GM18873 (cell line): ENCODE results near the gene COL18A1.

Experiments used
- ATAC-seq: cut with Tn5 transposase; IDR thresholded peaks from one replicate; pipeline ENCODE4 v1.9.1; 2021; ENCODE audit warnings: mild to moderate bottlenecking, moderate library complexity, moderate number of reproducible peaks; ENCODE audit not compliant: unreplicated experiment, low FRiP score

Gene COL18A1

GRCh38 chr21:45381865-45382696 lies 22.9 kb upstream of the COL18A1 start:
- no peak for ATAC-seq

GRCh38 chr21:45382697-45382997 lies 22.3 kb upstream of the COL18A1 start:
- ATAC-seq, result no peak

GRCh38 chr21:45383111-45383614 lies 21.8 kb upstream of the COL18A1 start:
- no peak for ATAC-seq

GRCh38 chr21:45383615-45384201 lies 21.3 kb upstream of the COL18A1 start:
- no peak for ATAC-seq

- no peak for ATAC-seq
Measured at GRCh38 chr21:45384656-45385548, 20.1 kb upstream of the COL18A1 start.

- no peak for ATAC-seq
Measured at GRCh38 chr21:45385549-45386050, 19.4 kb upstream of the COL18A1 start.

- ATAC-seq, result no peak
Measured at GRCh38 chr21:45386336-45386727, 18.6 kb upstream of the COL18A1 start.

GRCh38 chr21:45386728-45387371 lies 18.1 kb upstream of the COL18A1 start:
- ATAC-seq, result no peak

- no peak for ATAC-seq
Measured at GRCh38 chr21:45387506-45387905, 17.5 kb upstream of the COL18A1 start.

GRCh38 chr21:45388011-45388521 lies 16.9 kb upstream of the COL18A1 start:
- no peak for ATAC-seq

- no peak for ATAC-seq
Measured at GRCh38 chr21:45388611-45389296, 16.2 kb upstream of the COL18A1 start.

GRCh38 chr21:45390121-45390751 lies 14.7 kb upstream of the COL18A1 start:
- ATAC-seq, result no peak

- no peak for ATAC-seq
Measured at GRCh38 chr21:45390831-45391742, 13.9 kb upstream of the COL18A1 start.

- no peak for ATAC-seq
Measured at GRCh38 chr21:45391743-45392572, 13.0 kb upstream of the COL18A1 start.

GRCh38 chr21:45392573-45392971 lies 12.4 kb upstream of the COL18A1 start:
- ATAC-seq, result no peak

GRCh38 chr21:45393021-45393420 lies 11.9 kb upstream of the COL18A1 start:
- ATAC-seq, result no peak
